HG03521 (cell line): ENCODE measurements around the gene VANGL2.

ENCODE experiments used
- ATAC-seq: cut with Tn5 transposase; IDR thresholded peaks from one replicate; pipeline ENCODE4 v1.9.1; 2021; ENCODE audit warnings: mild to moderate bottlenecking, moderate library complexity; ENCODE audit not compliant: unreplicated experiment

The VANGL2 gene

GRCh38 chr1:160405331-160405877 lies 5.0 kb downstream of the VANGL2 start:
- ATAC-seq, result no peak

- no peak for ATAC-seq
Observed at GRCh38 chr1:160406131-160406968, 6.0 kb downstream of the VANGL2 start.

GRCh38 chr1:160407839-160408801 lies 7.8 kb downstream of the VANGL2 start:
- ATAC-seq, result no peak

DNA sequence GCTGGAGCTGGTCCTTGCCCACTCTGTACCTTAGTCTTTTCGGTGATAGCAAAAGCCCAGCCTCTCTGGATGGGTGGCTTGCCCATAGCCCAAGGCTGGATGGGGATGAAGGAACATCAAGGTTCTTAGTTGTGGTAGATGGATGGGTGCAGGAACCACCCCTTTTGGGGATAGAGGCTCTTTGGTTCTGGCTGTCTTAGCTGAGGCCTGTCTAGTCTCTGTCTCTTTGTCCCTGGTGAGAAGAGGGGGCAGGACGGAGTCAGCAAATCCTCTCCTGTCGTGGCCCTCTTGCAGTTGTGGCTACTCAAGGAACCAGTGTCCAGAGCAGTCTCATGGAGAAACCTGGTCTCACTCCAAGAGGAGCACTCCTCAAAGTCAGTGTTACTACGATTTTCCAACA lies 8.5 kb downstream of the VANGL2 start:
- no peak for ATAC-seq

- no peak for ATAC-seq
Observed at GRCh38 chr1:160409486-160409885, 9.1 kb downstream of the VANGL2 start.

DNA sequence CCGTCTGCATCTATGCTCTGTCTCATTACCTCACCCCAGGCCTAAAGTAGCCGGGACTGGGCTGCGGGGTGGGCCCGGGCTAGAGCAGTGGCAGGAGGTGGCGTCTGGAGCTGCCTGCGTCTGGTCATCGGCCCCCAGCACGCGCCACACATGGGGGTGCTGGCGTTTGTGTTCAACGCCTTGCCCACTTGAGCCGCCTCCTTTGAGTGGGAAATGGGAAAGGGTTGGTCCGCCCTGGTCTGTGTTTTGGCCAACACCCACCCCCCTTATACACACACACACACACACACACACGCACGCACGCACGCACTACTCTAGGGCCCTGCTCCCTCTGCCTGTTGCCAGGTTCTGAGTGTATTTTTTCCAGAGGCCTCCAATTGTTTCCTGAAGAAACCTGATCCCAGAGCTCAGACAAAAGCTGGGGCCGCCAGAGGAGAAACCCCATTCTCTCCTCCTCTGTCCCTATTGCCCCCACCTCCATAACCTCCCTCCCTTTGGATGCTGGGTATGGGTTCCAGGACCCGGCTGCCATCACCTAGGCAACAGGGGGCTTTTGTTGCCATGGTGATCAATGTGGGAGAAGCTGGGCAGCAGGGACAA lies 10.1 kb downstream of the VANGL2 start:
- ATAC-seq, result no peak

GRCh38 chr1:160411271-160412027 lies 11.1 kb downstream of the VANGL2 start:
- ATAC-seq, result no peak

- ATAC-seq, result no peak
Observed at GRCh38 chr1:160412028-160412362, 11.6 kb downstream of the VANGL2 start.

GRCh38 chr1:160413716-160414115 lies 13.4 kb downstream of the VANGL2 start:
- ATAC-seq, result no peak

GRCh38 chr1:160414881-160415280 lies 14.5 kb downstream of the VANGL2 start:
- ATAC-seq, result no peak

DNA sequence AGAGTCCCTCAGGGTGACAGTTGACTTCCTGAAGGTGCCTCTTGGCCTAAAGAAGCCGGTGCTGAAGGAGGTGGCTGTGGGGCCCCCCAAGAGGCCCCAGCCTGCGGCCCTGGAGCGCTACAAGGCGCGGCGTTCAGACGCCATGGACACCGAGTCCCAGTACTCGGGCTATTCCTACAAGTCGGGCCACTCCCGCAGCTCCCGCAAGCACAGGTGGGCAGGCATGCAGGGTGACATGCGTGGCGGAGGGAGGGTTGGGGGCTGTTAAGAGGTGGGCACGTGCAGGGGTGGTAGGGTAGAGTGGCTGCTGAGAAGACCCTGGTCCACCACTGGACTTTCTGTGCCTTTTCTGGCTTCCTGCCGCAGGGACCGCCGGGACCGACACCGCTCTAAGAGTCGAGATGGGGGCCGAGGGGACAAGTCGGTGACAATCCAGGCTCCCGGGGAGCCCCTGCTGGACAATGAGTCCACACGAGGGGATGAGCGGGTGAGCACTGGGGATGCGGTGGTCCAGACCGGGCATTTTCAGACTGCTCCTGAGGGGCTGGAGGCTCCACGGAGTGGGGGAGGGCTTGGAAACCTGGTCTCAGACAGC lies 15.4 kb downstream of the VANGL2 start:
- no peak for ATAC-seq

GRCh38 chr1:160416369-160416768 lies 16.0 kb downstream of the VANGL2 start:
- ATAC-seq, result no peak

GRCh38 chr1:160418483-160418882 lies 18.1 kb downstream of the VANGL2 start:
- ATAC-seq, result no peak

DNA sequence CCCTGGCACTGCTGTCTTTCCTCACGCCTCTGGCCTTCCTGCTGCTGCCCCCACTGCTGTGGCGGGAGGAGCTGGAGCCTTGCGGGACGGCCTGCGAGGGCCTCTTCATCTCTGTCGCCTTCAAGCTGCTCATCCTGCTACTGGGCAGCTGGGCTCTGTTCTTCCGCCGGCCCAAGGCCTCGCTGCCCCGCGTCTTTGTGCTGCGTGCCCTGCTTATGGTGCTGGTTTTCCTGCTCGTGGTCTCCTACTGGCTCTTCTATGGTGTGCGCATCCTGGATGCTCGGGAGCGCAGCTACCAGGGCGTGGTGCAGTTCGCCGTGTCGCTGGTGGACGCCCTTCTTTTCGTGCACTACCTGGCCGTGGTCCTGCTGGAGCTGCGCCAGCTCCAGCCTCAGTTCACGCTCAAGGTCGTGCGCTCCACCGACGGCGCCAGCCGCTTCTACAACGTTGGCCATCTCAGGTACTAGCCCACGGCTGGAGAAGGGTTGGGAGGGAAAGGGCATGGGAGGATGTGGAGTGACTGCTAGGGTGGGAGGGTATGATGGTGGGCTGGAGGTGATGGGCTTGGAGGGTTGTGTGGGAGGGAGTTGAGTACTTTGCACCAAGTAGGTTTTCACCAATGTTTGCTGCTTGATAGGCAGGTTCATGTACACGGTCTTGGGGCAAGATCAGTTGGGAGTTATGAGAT lies 18.9 kb downstream of the VANGL2 start:
- no peak for ATAC-seq

GRCh38 chr1:160419838-160420169 lies 19.4 kb downstream of the VANGL2 start:
- ATAC-seq, result no peak

- ATAC-seq, result no peak
Observed at GRCh38 chr1:160420881-160421842, 20.8 kb downstream of the VANGL2 start.

GRCh38 chr1:160421881-160422280 lies 21.5 kb downstream of the VANGL2 start:
- ATAC-seq, result no peak

- ATAC-seq, result no peak
Observed at GRCh38 chr1:160423966-160424365, 23.6 kb downstream of the VANGL2 start.
